HG03439 (cell line): ENCODE measurements around the gene RASSF9.

Source experiments
- ATAC-seq: cut with Tn5 transposase; IDR thresholded peaks from one replicate; pipeline ENCODE4 v1.9.1; 2021; ENCODE audit warnings: mild to moderate bottlenecking, moderate library complexity; ENCODE audit not compliant: unreplicated experiment

RASSF9 gene

DNA sequence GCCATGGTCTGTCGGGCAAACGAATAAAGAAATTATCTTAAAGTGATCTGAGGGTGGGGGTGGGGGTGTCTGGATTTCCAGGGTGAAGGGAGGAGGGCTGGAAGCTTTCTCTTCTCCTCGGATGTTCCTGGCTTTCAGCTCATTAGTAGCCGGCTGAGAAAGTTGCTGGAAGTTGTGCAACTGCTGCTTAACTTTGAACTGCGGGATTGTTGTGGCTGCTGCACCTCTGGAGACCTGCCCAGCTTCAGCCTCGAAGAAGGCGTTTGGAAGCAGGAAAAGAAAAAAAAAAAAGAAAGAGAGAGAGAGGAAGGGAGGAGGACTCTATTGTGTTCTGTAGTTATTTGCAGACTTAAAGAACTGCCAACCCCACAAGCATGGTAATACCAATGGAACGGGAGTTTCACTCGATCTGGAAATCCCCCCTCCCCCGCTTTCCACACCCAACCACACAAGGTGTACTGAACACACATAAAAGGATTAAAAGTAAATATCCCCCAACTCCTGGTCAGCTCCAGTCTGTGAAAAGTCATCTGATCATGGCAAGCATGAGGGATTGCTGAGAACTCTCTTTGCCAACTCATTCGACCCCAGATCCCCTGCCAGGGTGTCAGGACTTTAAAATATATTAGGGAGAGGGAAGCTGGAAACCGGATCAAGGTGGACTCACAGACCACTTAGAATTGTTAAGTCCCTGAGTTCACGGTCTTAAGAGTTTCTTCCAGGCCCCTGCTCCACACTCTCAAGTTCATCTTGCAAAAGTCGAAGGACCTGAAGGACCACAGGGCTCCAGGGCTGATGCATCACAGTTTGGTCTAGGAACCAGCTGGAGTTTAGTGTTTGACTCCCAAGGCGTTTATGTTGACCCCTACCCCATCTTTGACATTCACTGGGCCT is at the start of gene RASSF9:
Gene RASSF9 (minus strand): TSS at position 213 of the 894 bp plus-strand sequence. CDS start 208 bp downstream, at position 5.
- no peak for ATAC-seq

DNA sequence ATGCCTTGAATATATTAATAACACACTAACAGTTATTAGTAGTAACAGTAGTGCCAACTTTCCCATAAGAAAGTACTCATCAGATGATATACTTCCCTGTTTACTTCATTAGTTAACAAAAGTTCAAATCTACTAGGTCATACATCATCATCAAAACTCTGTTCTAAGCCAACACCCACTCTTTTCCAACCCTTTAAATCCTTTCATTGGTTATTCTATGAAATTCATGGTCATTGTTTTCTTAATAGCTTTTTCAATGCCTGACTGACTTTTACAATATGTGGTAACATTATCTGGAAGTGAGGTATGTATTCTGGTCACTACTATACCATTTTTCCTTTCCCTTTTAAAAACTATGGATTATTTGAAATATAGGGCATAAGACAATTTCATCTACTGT is 47.6 kb upstream of the RASSF9 start:
- no peak for ATAC-seq

DNA sequence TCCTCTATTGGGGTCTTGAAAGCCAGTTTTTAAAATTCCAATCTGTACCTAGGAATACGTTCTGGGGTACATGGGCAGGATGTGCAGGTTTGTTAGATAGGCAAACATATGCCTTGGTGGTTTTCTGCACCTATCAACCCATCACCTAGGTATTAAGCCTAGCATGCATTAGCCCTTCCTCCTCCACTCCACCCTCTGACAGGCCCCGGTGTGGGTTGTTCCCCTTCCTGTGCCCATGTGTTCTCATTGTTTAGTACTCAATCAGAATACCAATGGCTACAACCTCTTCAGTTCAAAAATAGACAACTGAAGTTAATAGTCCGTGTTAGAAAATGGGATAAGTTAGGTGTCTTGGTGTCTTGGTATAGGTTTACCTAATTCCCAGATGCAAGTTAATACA is 41.2 kb upstream of the RASSF9 start:
- no peak for ATAC-seq

DNA sequence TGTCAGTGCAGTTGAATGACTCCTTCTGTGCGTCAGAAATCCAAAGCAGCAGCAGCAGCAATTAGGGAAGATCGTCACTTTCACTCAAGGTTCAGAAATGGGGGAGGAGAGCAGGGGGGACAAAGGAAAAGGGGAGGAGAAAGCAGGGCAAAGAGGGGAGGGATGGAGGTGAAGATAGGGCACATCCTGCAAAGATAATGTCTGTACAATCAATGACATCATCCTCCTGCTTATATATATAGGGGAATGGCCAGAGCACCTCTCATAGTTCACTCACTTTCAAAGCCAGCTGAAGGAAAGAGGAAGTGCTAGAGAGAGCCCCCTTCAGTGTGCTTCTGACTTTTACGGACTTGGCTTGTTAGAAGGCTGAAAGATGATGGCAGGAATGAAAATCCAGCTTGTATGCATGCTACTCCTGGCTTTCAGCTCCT is 37.8 kb upstream of the RASSF9 start, which contains the start of gene NTS:
Gene NTS (plus strand): TSS at position 265 of the 431 bp plus-strand sequence. CDS start 109 bp downstream, at position 374.
- no peak for ATAC-seq

DNA sequence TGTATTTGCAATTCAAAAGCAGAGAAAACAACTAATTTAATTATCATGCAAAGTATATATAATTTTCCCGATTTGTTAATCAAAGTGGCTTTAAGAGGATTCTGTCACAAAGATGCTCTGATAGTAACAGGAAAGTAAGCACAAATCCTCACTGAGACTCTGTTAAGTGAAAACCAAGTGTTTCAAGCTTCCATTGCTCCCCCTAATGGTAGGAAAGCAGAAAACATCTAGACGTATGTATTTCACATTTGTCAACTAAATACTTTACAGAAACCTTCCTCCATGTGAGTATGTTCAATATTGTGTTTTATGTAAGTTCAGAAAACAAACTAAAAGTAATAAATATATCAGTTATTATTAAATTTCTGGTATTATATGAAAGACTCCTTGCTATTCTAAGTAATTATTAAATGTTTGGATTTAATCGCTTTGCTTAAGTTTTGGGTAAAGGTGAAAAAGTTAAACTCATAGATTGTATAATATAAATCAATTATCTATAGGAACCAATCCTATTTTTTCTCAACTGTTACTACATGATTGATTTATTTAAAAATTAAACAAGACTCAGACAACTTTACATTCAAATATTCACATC is 36.4 kb upstream of the RASSF9 start:
- ATAC-seq: peak; percentile 83

DNA sequence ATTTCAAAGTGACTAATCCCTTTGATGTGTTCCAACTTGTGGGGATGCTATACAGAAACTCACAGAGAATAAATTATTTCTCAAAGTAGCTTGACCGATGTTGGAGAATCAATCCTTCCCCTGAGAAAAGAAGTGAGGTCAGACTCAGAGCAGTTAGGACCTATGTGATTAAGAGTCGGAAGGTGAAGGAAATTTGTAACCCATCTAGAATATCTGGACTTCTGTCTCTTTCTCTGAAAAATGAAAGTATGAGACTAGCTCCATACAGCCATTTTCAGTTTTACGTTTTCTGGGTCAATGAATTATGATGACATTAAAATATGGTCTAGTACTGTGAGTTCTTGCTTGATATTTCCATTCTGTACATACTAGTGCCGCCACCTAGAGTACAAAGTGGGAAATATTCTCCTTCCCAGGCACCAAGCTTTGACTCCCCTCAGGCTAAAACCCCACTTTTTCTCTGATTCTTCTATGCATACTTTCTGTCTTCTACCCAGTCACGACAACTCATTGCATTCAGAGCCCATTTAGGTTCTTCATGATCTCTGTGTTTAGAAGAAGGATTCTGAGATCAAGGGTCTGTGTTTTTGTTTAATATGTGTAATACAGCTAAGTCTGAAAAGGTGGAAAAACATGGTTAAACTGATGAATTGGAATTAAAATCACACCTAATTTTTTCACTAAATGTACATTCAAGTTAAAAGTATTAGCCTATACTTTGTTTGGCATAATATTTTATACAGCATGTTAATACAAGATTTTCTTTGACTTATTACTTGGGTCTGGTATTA is 31.0 kb upstream of the RASSF9 start:
- peak; percentile 86 for ATAC-seq

DNA sequence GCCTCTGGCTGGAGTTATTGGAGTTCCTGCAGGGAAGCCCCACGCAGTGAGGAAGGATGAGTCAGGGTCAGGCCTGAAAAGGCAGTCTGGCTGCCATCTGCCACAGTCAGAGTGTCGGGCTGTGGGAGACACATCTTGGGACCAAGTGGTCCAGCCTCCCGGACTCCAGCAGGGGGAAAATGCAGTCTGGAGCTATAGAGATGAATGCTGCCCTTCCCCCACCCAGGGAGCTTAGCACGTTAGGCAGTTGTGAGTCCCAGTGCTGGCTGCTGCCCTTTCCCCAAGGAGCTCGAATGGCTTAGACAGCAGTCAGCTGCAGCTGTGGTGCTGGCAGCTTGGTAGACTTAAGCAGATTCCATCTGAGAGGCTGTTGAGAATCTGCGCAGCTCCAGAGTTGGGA is 29.7 kb upstream of the RASSF9 start:
- no peak for ATAC-seq

DNA sequence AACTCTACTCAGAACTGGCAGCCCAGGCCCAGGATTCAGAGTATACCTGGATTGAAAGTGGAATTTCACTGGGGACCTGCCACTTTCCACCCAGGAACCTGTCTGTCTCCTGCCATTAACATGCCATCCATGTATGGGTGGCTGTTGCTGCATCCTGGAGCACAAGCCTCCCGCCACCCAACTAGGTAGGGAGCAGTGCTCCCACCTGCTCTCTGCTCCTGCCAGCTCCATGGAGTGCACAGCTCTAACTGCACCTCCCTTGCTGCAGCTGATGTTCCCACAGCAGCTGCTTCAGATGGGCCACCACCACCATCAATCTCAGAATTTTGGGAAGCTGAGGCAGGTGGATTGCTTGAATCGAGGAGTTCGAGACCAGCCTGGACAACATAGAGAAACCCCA is 20.8 kb upstream of the RASSF9 start:
- no peak for ATAC-seq

DNA sequence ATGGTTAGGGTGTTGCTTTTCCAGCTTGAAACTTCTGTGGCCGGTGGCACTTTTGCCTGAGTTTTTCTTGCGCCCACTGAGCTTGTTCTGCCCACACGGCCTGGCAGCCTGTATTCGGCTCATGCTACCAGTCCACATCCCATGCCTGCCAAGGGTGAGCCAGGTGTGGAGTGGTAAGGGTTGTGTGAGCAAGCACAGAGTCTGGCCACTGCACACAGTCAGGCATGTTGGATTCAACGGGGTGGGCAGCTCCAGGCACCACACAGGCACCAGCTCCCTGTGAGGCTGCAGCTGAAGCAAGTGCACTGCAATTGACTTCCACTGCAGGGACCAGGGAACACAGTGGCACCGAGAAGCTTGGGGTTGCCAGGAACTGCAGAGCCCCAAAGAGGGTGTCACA is 19.1 kb upstream of the RASSF9 start:
- no peak for ATAC-seq

DNA sequence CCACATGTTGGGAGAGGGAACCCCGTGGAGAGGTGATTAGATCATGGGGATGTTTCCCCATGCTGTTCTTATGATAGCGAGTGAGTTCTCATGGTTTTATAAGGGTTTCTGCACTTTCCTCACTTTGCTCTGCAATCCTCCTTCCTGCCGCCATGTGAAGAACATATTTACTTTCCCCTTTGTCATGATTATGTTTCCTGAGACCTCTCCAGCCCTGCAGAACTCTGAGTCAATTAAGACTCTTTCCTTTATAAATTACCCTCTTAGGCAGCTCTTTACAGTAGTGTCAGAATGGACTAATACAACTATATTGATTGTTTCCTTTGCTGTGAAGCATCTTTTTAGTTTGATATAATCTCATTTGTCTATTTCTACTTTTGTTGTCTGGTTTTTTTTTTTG is 13.1 kb upstream of the RASSF9 start:
- no peak for ATAC-seq

DNA sequence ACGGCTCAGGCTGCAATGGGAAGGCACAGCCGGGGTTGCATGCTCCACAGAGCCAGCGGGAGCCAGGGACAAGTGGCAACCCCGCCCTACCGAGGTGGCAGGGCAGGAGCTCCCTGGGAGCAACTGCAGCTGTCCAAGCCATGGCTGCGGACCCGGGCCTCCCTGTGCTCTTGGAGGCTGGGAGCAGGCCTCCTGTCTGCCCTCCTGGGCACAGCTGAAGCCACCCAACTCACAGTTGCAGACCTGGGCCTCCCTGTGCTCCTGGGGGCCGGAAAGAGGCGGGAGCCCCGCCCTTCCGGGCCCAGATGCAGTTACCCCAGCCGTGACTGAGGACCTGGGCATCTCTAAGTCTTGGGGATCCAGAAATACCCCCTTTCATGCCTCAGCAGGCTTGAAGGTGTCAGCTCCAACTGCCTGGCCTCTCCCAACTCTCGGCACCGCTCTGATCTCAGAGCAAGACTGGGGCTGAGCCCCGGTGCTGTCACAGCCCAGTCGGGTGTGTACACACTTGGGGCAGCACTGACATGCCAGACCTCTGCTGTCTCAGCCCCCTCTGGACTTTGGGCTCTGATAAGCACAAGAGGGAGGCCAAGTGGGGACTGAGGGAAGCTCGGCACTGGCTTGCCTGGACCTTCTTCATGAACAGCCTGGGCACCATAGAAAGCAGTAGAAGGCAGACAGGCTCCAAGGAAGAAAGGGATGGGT is 7.5 kb upstream of the RASSF9 start:
- no peak for ATAC-seq

DNA sequence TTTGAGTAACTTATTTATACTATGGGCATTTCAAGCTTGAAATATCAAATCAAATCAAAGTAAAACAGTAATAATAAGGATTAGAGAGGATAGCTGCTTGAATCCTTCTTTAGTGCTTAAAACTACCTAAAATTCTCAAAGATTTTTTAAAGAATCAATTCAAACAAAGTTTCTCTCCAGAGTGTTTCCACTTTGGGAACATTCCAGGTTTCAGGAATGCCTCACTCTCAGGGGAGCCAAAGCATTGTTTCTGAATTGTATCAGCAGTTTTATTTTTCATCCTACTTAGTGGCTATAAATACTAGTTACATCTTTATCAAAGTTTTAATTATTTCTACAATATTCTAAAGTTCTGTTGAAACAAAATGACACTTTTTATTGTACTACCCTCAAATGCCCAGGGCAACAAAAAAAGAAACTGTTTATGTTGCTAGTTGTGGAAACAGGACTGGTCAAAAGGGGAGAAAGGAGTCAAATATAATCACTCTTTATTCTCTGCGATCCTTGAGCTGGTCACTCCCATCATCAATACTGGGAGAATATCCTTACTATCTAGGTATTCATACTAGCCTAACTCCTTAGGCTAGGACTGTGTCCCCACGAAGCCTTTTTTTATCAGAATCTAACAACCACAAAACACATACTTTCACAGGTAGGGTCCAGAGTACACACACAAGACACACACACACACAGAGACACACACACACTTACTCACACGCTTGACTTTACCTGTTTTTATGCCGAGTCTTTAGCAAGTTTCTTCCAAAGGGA is 598 bp downstream of the RASSF9 start:
- ATAC-seq: no peak

DNA sequence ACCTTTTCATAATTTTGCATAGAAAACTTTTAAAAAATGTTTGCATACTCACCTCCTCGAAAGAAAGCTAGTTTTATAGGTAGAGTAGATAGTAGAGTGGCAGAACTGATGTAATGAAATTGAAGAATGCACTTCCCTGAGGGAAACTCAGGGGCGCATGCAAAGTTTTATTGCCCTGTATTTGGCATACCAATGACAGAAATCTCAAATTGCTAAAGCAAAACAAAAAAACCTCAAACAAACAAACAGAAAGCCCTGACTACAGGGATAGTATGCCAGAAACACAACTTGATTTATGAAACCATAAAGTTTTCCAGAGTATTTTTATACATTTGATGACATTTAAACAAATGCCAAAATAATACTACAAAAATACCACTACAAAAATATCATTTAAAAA is 1.8 kb downstream of the RASSF9 start:
- ATAC-seq: no peak

DNA sequence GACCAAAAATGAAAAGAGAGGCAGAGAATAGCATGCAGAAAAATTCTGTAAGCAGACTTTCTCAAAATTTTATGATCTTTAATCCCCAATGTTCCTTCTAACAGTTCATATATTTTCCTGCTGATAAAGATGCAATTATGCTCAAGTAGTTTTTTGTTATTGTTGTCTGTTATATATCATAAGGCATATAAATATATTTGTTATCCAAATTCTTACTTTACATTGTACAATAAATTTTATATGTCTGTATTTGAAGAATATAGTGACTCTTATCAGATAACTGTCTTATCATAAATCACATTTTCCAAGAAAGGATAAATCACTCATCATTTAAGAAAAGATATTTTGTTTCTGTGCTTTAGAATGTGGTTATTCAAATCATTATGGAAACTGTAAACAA is 2.6 kb downstream of the RASSF9 start:
- ATAC-seq: no peak

DNA sequence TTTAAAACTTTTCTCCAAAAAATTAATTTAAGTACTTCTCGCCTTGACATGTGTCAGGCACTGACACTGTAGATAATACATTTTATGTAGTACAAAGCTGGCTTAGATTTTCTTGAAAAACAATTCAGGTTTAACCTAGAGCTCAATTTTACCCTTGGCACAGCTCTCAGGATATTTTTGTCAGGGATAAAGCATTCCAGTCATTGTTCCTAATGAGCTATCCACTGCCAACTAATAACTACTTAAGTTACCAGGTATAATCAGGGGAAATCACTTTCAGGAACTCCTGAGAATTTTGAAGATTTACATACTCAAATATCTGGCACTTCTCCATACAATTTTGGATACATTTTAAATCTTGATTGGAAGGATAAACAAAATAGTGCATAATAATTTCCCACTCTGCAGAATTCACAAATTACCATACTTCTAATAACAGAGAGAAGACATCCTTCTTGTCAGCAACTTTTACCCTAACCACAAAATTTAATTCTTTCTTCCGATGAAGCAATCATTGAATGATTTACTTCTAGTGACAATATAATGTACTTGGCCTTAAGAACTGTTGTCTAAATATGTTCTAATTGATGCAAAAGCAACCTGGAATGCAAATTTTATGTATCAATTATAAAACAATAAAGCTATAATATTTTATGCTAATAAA is 4.8 kb downstream of the RASSF9 start:
- no peak for ATAC-seq

DNA sequence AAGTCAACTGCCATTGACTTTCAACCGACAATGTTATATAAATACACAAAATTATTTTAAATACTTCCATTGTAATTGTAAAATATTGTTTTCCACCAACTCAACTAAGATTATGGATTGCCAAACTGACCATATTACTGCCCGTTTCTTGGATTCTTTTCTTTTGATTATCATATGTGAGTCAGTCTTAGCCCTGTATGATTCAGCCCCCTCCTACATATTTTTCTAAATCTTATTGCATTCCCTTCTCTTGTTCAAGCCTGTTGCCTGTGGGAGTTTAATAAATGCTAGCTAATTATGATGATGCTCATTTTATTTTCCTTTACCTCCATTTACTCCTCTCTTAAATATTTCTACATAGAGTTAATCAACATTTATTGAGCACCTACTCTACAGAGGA is 6.8 kb downstream of the RASSF9 start:
- ATAC-seq: no peak

DNA sequence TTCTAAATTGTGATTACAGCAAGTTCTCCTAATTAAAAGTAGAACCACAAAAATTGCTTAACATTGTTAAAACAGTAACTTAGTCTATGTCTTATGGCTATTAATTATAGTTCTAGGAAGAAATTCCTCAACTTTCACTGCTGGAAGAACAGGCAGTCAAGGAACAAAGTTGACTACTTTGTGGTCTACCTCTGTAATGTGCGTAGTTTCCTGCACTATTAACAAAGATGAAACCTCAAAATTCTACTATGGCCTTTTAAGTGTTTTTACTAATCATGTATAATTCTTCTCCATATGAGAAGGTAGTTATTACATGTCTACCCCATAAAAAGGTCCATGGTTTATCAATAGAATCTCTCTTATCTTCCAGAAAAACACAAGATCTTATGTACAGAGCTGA is 7.6 kb downstream of the RASSF9 start:
- ATAC-seq: no peak

DNA sequence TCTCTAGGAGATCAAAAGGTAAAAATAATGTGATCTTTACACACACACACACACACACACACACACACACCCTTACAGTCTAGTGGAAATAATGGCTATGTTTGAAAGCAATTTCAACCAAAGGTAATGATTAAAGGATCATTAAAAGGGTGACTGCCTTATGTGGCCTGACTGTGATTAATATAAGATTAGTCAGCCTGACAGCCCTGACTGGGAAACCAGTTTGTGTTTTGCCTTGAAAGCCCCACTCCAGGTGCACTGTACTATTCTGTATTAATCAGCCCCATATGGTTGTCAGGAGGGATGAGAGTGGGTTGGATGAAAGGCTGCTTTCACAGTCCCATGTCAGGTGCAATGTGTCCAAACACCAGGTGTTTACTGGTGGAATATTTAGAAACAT is 10.5 kb downstream of the RASSF9 start:
- no peak for ATAC-seq

DNA sequence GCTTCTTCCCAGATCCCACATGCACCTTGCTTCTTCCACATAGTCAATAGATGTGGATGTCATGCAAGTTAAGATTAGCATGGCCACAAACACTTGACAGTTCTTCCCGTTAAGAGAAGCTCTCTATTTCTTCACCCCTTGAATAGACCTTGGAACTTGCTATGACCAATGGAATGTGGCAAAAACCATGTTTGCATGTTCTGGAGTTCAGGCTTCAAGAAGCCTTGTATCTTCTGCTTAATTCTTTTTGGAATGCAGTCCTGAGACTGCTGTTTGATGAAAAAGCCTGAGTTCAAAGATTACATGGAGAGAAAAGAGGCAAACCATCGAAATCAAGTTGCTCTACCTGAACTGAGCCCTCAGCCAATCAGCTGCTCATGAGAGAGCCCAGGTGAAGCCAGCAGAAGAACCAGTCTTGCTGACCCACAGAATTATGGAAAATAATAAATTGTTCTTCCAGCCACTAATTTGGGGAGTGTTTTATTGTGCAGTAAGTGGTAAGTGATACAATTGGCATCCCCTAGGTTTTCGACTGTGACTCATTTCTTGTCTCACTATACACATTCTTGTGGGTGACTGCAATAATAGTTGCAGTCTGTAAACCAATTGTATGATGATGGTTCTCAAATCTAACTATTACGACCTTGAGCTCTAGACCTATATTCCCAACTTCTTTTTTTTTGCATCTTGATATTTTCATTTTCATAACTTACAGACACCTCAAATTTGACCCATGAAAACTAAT is 12.6 kb downstream of the RASSF9 start:
- no peak for ATAC-seq
